Testis (tissue), 2 donors: Measurements from ENCODE around the gene NFIA.

Source experiments
- POLR2A ChIP-seq: fragments of 450-650 bp; IDR thresholded peaks from one replicate; pipeline ENCODE4 v1.6.1; 2017; ENCODE audit warnings: antibody characterized with exemption, mild to moderate bottlenecking, moderate library complexity
- TF ChIP-seq, protein P1 (sequence below), 3 experiments: fragments of 450-650 bp in 2 of 3; fragments of 200-600 bp in 1 of 3; sonication (generic) in 1 of 3; IDR thresholded peaks; one replicate each; pipeline ENCODE4 v1.5.1; 2016 to 2019; ENCODE audit warnings: antibody characterized with exemption in 3 of 3, mild to moderate bottlenecking in 2 of 3, moderate library complexity in 1 of 3

DNA sequence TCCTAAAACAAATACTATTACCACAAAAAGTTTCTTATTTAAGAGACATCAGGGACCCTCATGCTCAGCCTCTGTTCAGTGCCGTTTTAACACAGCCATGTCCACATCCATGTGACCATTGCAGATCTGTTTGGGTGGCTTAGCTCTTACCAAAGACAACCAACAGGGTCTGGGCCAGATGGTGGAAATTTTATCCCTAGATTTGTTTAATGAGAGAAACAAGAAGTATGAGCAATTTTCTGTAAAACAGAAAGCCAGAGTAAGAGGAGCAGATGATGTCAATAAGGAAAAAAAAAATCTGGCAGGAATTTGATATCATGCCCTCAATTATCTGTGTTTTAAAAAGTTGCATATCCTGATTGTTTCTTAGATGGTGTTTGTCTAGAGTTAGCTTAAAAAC, 342.7 kb downstream of the NFIA start:
- TF ChIP-seq, protein P1, sequence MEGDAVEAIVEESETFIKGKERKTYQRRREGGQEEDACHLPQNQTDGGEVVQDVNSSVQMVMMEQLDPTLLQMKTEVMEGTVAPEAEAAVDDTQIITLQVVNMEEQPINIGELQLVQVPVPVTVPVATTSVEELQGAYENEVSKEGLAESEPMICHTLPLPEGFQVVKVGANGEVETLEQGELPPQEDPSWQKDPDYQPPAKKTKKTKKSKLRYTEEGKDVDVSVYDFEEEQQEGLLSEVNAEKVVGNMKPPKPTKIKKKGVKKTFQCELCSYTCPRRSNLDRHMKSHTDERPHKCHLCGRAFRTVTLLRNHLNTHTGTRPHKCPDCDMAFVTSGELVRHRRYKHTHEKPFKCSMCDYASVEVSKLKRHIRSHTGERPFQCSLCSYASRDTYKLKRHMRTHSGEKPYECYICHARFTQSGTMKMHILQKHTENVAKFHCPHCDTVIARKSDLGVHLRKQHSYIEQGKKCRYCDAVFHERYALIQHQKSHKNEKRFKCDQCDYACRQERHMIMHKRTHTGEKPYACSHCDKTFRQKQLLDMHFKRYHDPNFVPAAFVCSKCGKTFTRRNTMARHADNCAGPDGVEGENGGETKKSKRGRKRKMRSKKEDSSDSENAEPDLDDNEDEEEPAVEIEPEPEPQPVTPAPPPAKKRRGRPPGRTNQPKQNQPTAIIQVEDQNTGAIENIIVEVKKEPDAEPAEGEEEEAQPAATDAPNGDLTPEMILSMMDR (IDR thresholded peaks at IDR 0.05): no peak
- TF ChIP-seq POLR2A: no peak
